ENCODE measurements around the gene DMBX1. TPM values are rescaled to one million over a fixed set of nuclear protein-coding genes. Genes with fewer than 3 reads are reported as not detected.

The DMBX1 gene
- total and polyA plus RNA-seq, 2 donors (not counting 1 experiment from before 2014, with no cell fraction given) = not detected

- Histone ChIP-seq H3K4me3 (ENCODE audit: control extremely low read depth in 1 of 5, extremely low read depth in 1 of 5, insufficient read depth in 1 of 5, low read depth in 2 of 5, low read length in 4 of 5) (no peak overlapping the region), H3K27me3 (replicated peaks in 1 of 4; ENCODE audit: control extremely low read depth in 1 of 4, control insufficient read depth in 3 of 4, insufficient read depth in 4 of 4, low read length in 3 of 4) (peaks cover 0 to 9% (median 0%) of the 10 kb centered on the region in 4 experiments), H3K27ac (ENCODE audit: low read length in 2 of 2) (no peak overlapping the region), H4K20me1 (ENCODE audit: control insufficient read depth, insufficient read depth, low read length, poor library complexity, severe bottlenecking) (no peaks in the 10 kb centered on the region), H3K9ac (ENCODE audit: low read length) (no peak overlapping the region), H3K9me3 (ENCODE audit: control extremely low read depth in 1 of 3, control insufficient read depth in 2 of 3, insufficient read depth in 1 of 3, low read length in 2 of 3) (no peaks in the 10 kb centered on the region), H3K4me1 (ENCODE audit: control insufficient read depth in 2 of 2, insufficient read depth in 2 of 2, low read length in 2 of 2) (no peaks in the 10 kb centered on the region), H2AFZ (ENCODE audit: insufficient read depth, low read depth, low read length, poor library complexity, severe bottlenecking) (no peak overlapping the region), H3K4me2 (replicated peaks; ENCODE audit: low read depth, low read length, poor library complexity, severe bottlenecking) (no peak overlapping the region), H3K36me3 (replicated peaks in 1 of 2; ENCODE audit: control extremely low read depth in 1 of 2, control insufficient read depth in 1 of 2, extremely low read depth in 1 of 2, insufficient read depth in 2 of 2, low read length in 1 of 2) (no peaks in the 10 kb centered on the region), H3K79me2 (ENCODE audit: control insufficient read depth, insufficient read depth, low read length) (no peaks in the 10 kb centered on the region)
- ATAC-seq (ENCODE audit: low read depth) = no peak
- no peak overlapping the region for H3K4me3 Mint-ChIP-seq
- H3K9me3 Mint-ChIP-seq (ENCODE audit: insufficient read depth) = no peaks in the 10 kb centered on the region
- TF ChIP-seq CTCF (IDR thresholded peaks at IDR 0.05) = no peak
- intact Hi-C loops (cut with micrococcal nuclease) = no loop called here
- H3K27ac Mint-ChIP-seq = no peak overlapping the region
- CTCF ChIA-PET = interaction anchor here (1.5 kb wide), 1 partner anchor 66 kb away, joined by 4 read pairs; no protein-coding TSS in a partner anchor
- WGBS (ENCODE audit: insufficient coverage) = 50% methylated on average over 2 of the region's 6 CpGs
- POLR2A ChIA-PET = no interaction called here
- DNase-seq = no peak
- H3K4me1 Mint-ChIP-seq = no peaks in the 10 kb centered on the region
- peaks cover 36% of the 10 kb centered on the region for H3K27me3 Mint-ChIP-seq
Observed at GRCh38 chr1:46512792-46513190, 23.2 kb downstream of the DMBX1 start.

- TF ChIP-seq EZH2 (IDR thresholded peaks at IDR 0.05; ENCODE audit: borderline replicate concordance, insufficient read depth, low read depth, low read length, poor library complexity, severe bottlenecking) (no peak), CTCF (IDR thresholded peaks at IDR 0.05) (no peak)
Observed at GRCh38 chr1:46513536-46513935, 23.9 kb downstream of the DMBX1 start.

More at GRCh38 chr1:46513536-46513935, 23.9 kb downstream of the DMBX1 start:
- H3K36me3 ChIP-seq (replicated peaks in 1 of 2; ENCODE audit: control extremely low read depth in 1 of 2, control insufficient read depth in 1 of 2, extremely low read depth in 1 of 2, insufficient read depth in 2 of 2, low read length in 1 of 2) = no peaks in the 10 kb centered on the region
- peaks cover 0 to 7% (median 0%) of the 10 kb centered on the region in 4 experiments for H3K27me3 ChIP-seq (replicated peaks in 1 of 4; ENCODE audit: control extremely low read depth in 1 of 4, control insufficient read depth in 3 of 4, insufficient read depth in 4 of 4, low read length in 3 of 4)
- H3K79me2 ChIP-seq (ENCODE audit: control insufficient read depth, insufficient read depth, low read length) = no peaks in the 10 kb centered on the region
- ATAC-seq (ENCODE audit: low read depth) (no peak), DNase-seq (no peak)
- Mint-ChIP-seq H3K4me1 (no peaks in the 10 kb centered on the region), H3K4me3 (no peak overlapping the region), H3K9me3 (ENCODE audit: insufficient read depth) (no peaks in the 10 kb centered on the region), H3K27ac (no peak overlapping the region), H3K27me3 (peaks cover 38% of the 10 kb centered on the region)
- no peaks in the 10 kb centered on the region for H3K9me3 ChIP-seq (ENCODE audit: control extremely low read depth in 1 of 3, control insufficient read depth in 2 of 3, insufficient read depth in 1 of 3, low read length in 2 of 3)
- H3K4me1 ChIP-seq (ENCODE audit: control insufficient read depth in 2 of 2, insufficient read depth in 2 of 2, low read length in 2 of 2) = no peaks in the 10 kb centered on the region
- no peak overlapping the region for H3K9ac ChIP-seq (ENCODE audit: low read length)
- CTCF ChIA-PET = interaction anchor here (0.9 to 1.5 kb wide), 2 partner anchors 15 to 67 kb away, joined by 3 to 4 read pairs; no protein-coding TSS in a partner anchor
- no peak overlapping the region for H2AFZ ChIP-seq (ENCODE audit: insufficient read depth, low read depth, low read length, poor library complexity, severe bottlenecking)
- WGBS (ENCODE audit: insufficient coverage) = 57% methylated on average over 3 of the region's 5 CpGs
- POLR2A ChIA-PET = no interaction called here
- intact Hi-C loops (cut with micrococcal nuclease) = no loop called here
- H3K4me2 ChIP-seq (replicated peaks; ENCODE audit: low read depth, low read length, poor library complexity, severe bottlenecking) = no peak overlapping the region
- H4K20me1 ChIP-seq (ENCODE audit: control insufficient read depth, insufficient read depth, low read length, poor library complexity, severe bottlenecking) = no peaks in the 10 kb centered on the region
- no peak overlapping the region for H3K27ac ChIP-seq (ENCODE audit: low read length in 2 of 2)
- no peak overlapping the region for H3K4me3 ChIP-seq (ENCODE audit: control extremely low read depth in 1 of 5, extremely low read depth in 1 of 5, insufficient read depth in 1 of 5, low read depth in 2 of 5, low read length in 4 of 5)
